Right atrium auricular region (tissue), 2 donors: ENCODE data around the gene CDC42BPG. TPM values are rescaled to one million over a fixed set of nuclear protein-coding genes. Genes with fewer than 3 reads are reported as not detected.

ENCODE experiments used
- DNase-seq: peaks from one replicate; pipeline ENCODE4 v3.0.0-alpha.2; 2019; ENCODE audit warnings: low spot score
- H3K27ac ChIP-seq, 2 donors: fragments of 200-600 bp; sonication (generic); 1 replicate in 1 of 2; 2 replicates in 1 of 2; pipeline ENCODE4 v1.5.1; 2016 to 2019
- H3K27me3 ChIP-seq, 2 donors: fragments of 200-600 bp; sonication (generic); one replicate each; pipeline versions ENCODE4 v1.5.1 to v1.6.0; 2017 to 2019
- H3K36me3 ChIP-seq: fragments of 200-600 bp; sonication (generic); one replicate; pipeline ENCODE4 v1.5.1; 2016
- H3K4me1 ChIP-seq, 2 donors: fragments of 200-600 bp; sonication (generic); one replicate each; pipeline versions ENCODE4 v1.5.1 to v1.6.0; 2017 to 2019
- H3K4me3 ChIP-seq, 2 donors: fragments of 200-600 bp; sonication (generic); 1 replicate in 1 of 2; 2 replicates in 1 of 2; pipeline ENCODE4 v1.5.1; 2017 to 2019; ENCODE audit warnings: mild to moderate bottlenecking in 1 of 2, moderate library complexity in 1 of 2
- H3K9me3 ChIP-seq, 2 donors: fragments of 200-600 bp; sonication (generic); one replicate each; pipeline ENCODE4 v1.5.1; 2019
- CTCF ChIP-seq, 2 donors: fragments of 200-600 bp; sonication (generic); IDR thresholded peaks; one replicate each; pipeline ENCODE4 v1.5.1; 2019; ENCODE audit warnings: antibody characterized with exemption in 2 of 2
- total RNA-seq, 2 donors: library from RNA; depleted of rRNA; stranded (reverse); fragments of >200 nt; gene quantifications; one replicate each; pipeline ENCODE4 v1.1.0, GENCODE V29; 2016

CDC42BPG gene
- total RNA-seq, 2 donors from 2014 or later: 0.33 to 1.0 TPM

- Histone ChIP-seq H3K9me3 (no peaks in the 10 kb centered on the region), H3K27ac (peak overlapping the region; percentile 72 to 87), H3K4me3 (no peak overlapping the region), H3K27me3 (no peaks in the 10 kb centered on the region), H3K4me1 (peaks cover 7 to 96% of the 10 kb centered on the region in 2 donors), H3K36me3 (peaks cover 17% of the 10 kb centered on the region)
- no peak for DNase-seq
- no peak for TF ChIP-seq CTCF (IDR thresholded peaks at IDR 0.05)
These were observed 15.3 kb upstream of the CDC42BPG start for GRCh38 chr11:64859542-64860414.

- Histone ChIP-seq H3K4me1 (peaks cover 7 to 96% of the 10 kb centered on the region in 2 donors), H3K9me3 (no peaks in the 10 kb centered on the region), H3K4me3 (no peak overlapping the region), H3K27me3 (no peaks in the 10 kb centered on the region), H3K27ac (peak overlapping the region; percentile 72 to 87), H3K36me3 (peaks cover 27% of the 10 kb centered on the region)
- TF ChIP-seq CTCF (IDR thresholded peaks at IDR 0.05): no peak
- DNase-seq: no peak
These were observed 14.2 kb upstream of the CDC42BPG start for GRCh38 chr11:64858467-64859263.

- H3K36me3 ChIP-seq: peaks cover 37% of the 10 kb centered on the region
- H3K27me3 ChIP-seq: no peaks in the 10 kb centered on the region
- H3K4me1 ChIP-seq: peaks cover 7 to 96% of the 10 kb centered on the region in 2 donors
- H3K4me3 ChIP-seq: no peak overlapping the region
- H3K27ac ChIP-seq: peak overlapping the region; percentile 72 to 87
- no peaks in the 10 kb centered on the region for H3K9me3 ChIP-seq
- no peak for TF ChIP-seq CTCF (IDR thresholded peaks at IDR 0.05)
- no peak for DNase-seq
These were observed 13.0 kb upstream of the CDC42BPG start for GRCh38 chr11:64857485-64857884.

- H3K36me3 ChIP-seq: peaks cover 40% of the 10 kb centered on the region
These were observed 12.2 kb upstream of the CDC42BPG start for GRCh38 chr11:64856382-64857227.

More at GRCh38 chr11:64856382-64857227, 12.2 kb upstream of the CDC42BPG start:
- no peak overlapping the region for H3K4me3 ChIP-seq
- TF ChIP-seq CTCF (IDR thresholded peaks at IDR 0.05): no peak
- H3K9me3 ChIP-seq: no peaks in the 10 kb centered on the region
- peak; percentile 94 for DNase-seq
- H3K4me1 ChIP-seq: peaks cover 7 to 96% of the 10 kb centered on the region in 2 donors
- no peaks in the 10 kb centered on the region for H3K27me3 ChIP-seq
- H3K27ac ChIP-seq: peak overlapping the region; percentile 72 to 87
